H1 (cell line): ENCODE measurements around the gene IFNW1. TPM values are rescaled to one million over a fixed set of nuclear protein-coding genes. Genes with fewer than 3 reads are reported as not detected.
"Not testable (repeated sequence)": the region's sequence is repeated elsewhere in the genome, so short reads cannot be mapped to it uniquely, and the experiment has no call there.

Source experiments
- CTCF ChIA-PET: fragments of 300-600 bp; sonication (Branson Sonifier 250); formaldehyde crosslinking; loops from one replicate; lab custom pipeline; 2021; ENCODE audit not compliant: partially characterized antibody; lab: Charles Lee
- POLR2A ChIA-PET: fragments of 300-600 bp; sonication (Branson Sonifier 250); formaldehyde crosslinking; loops from one replicate; lab custom pipeline; 2021; ENCODE audit warnings: inconsistent platforms; ENCODE audit not compliant: partially characterized antibody; lab: Charles Lee
- DNase-seq, 2 experiments: peaks; one replicate each; pipeline versions ENCODE4 v3.0.0 to v3.0.0-alpha.2; 2010 to 2022; ENCODE audit warnings: low spot score in 2 of 2, low read depth in 1 of 2, mixed read lengths in 1 of 2
- FAIRE-seq: peaks from 2 replicates; lab custom pipeline; 2011; peaks lifted over from hg19 to GRCh38; lab: Jason Lieb, UNC
- H2AFZ ChIP-seq: 2 replicates; pipeline ENCODE4 v1.8.1; 2012; ENCODE audit warnings: low read length, inconsistent platforms
- H2AK5ac ChIP-seq: 2 replicates; pipeline ENCODE4 v1.6.1; 2013; ENCODE audit warnings: low read depth, low read length
- H2BK120ac ChIP-seq: replicated peaks from 2 replicates; pipeline ENCODE3; 2013; ENCODE audit warnings: low read depth, low read length, inconsistent platforms
- H2BK12ac ChIP-seq: 2 replicates; pipeline ENCODE4 v1.6.1; 2013; ENCODE audit warnings: low read depth, low read length
- H2BK15ac ChIP-seq: 2 replicates; pipeline ENCODE4 v1.6.1; 2013; ENCODE audit warnings: low read length
- H2BK20ac ChIP-seq: 2 replicates; pipeline ENCODE4 v1.6.1; 2013; ENCODE audit warnings: low read length
- H2BK5ac ChIP-seq: 2 replicates; pipeline ENCODE4 v1.6.1; 2013; ENCODE audit warnings: low read depth, low read length
- H3K14ac ChIP-seq: 2 replicates; pipeline ENCODE4 v1.6.1; 2013; ENCODE audit warnings: inconsistent platforms; ENCODE audit not compliant: insufficient read length
- H3K18ac ChIP-seq: 2 replicates; pipeline ENCODE4 v1.6.1; 2013; ENCODE audit warnings: low read length; ENCODE audit errors: extremely low read depth
- H3K23ac ChIP-seq: 2 replicates; pipeline ENCODE4 v1.6.1; 2013; ENCODE audit warnings: inconsistent platforms; ENCODE audit not compliant: insufficient read length
- H3K23me2 ChIP-seq: 2 replicates; pipeline ENCODE4 v1.6.1; 2013; ENCODE audit warnings: low read depth, low read length
- H3K27ac ChIP-seq: 2 replicates; pipeline ENCODE4 v1.6.1; 2011; ENCODE audit warnings: low read depth, low read length, inconsistent platforms
- H3K27me3 ChIP-seq, 4 experiments: replicated peaks in 1 of 4; 1 replicate in 1 of 4; 2 replicates in 3 of 4; pipeline versions ENCODE4 v1.6.1 to v1.8.1; 2011 to 2013; ENCODE audit warnings: low read length in 3 of 4, mild to moderate bottlenecking in 3 of 4, inconsistent platforms in 2 of 4, mixed read lengths in 2 of 4, moderate library complexity in 1 of 4; ENCODE audit not compliant: control insufficient read depth in 3 of 4, insufficient read depth in 3 of 4; ENCODE audit errors: extremely low read depth in 1 of 4
- H3K36me3 ChIP-seq, 4 experiments: 2 replicates each; pipeline versions ENCODE4 v1.6.1 to v1.8.1; 2011 to 2013; ENCODE audit warnings: mild to moderate bottlenecking in 4 of 4, low read length in 3 of 4, moderate library complexity in 2 of 4, control low read depth in 1 of 4, inconsistent platforms in 1 of 4; ENCODE audit not compliant: insufficient read depth in 4 of 4, control insufficient read depth in 2 of 4
- H3K4ac ChIP-seq: replicated peaks from 2 replicates; pipeline ENCODE3; 2013; ENCODE audit warnings: low read length, low read depth, mixed read lengths, inconsistent platforms; ENCODE audit not compliant: insufficient read length
- H3K4me1 ChIP-seq, 4 experiments: replicated peaks in 1 of 4; 1 replicate in 1 of 4; 2 replicates in 3 of 4; pipeline versions ENCODE4 v1.6.1 to v1.8.1; 2011 to 2013; ENCODE audit warnings: low read length in 3 of 4, inconsistent platforms in 2 of 4, mixed read lengths in 1 of 4; ENCODE audit not compliant: insufficient read depth in 4 of 4, control insufficient read depth in 3 of 4
- H3K4me2 ChIP-seq, 2 experiments: 2 replicates each; pipeline versions ENCODE4 v1.6.1 to v1.8.1; 2011 to 2013; ENCODE audit warnings: low read depth in 2 of 2, low read length in 2 of 2, control low read depth in 1 of 2, inconsistent platforms in 1 of 2, mild to moderate bottlenecking in 1 of 2; ENCODE audit not compliant: insufficient read depth in 1 of 2
- H3K4me3 ChIP-seq, 4 experiments: fragments of 200-600, 300-600 bp in 1 of 4; sonication (generic), shearing (Covaris generic), sonication (Bioruptor Twin) in 1 of 4; 2 replicates each; pipeline versions ENCODE4 v1.5.1 to v1.8.1; 2011 to 2016; ENCODE audit warnings: low read length in 4 of 4, low read depth in 3 of 4, control low read depth in 2 of 4, inconsistent platforms in 2 of 4, mild to moderate bottlenecking in 2 of 4, mixed read lengths in 1 of 4, moderate library complexity in 1 of 4; ENCODE audit not compliant: insufficient read depth in 2 of 4; ENCODE audit errors: extremely low read depth in 1 of 4
- H3K56ac ChIP-seq: replicated peaks from 2 replicates; pipeline ENCODE3; 2013; ENCODE audit warnings: low read depth, mild to moderate bottlenecking, mixed read lengths, low read length, inconsistent platforms; ENCODE audit not compliant: insufficient read length
- H3K79me1 ChIP-seq: 2 replicates; pipeline ENCODE4 v1.6.1; 2013; ENCODE audit warnings: low read depth, low read length, control low read depth
- H3K79me2 ChIP-seq, 2 experiments: 2 replicates each; pipeline versions ENCODE4 v1.6.1 to v1.8.1; 2012 to 2013; ENCODE audit warnings: low read length in 2 of 2, mild to moderate bottlenecking in 2 of 2, inconsistent platforms in 1 of 2; ENCODE audit not compliant: insufficient read depth in 2 of 2, control insufficient read depth in 1 of 2
- H3K9ac ChIP-seq, 4 experiments: replicated peaks in 1 of 4; 1 replicate in 1 of 4; 2 replicates in 3 of 4; pipeline versions ENCODE4 v1.6.1 to v1.8.1; 2011 to 2013; ENCODE audit warnings: low read depth in 3 of 4, low read length in 3 of 4, control low read depth in 2 of 4, mild to moderate bottlenecking in 2 of 4, moderate library complexity in 2 of 4, inconsistent platforms in 1 of 4; ENCODE audit errors: extremely low read depth in 1 of 4
- H3K9me3 ChIP-seq, 2 experiments: 2 replicates each; pipeline versions ENCODE4 v1.6.1 to v1.8.1; 2012 to 2013; ENCODE audit warnings: mild to moderate bottlenecking in 2 of 2, moderate library complexity in 2 of 2, control low read depth in 1 of 2, inconsistent platforms in 1 of 2, low read depth in 1 of 2, low read length in 1 of 2, mixed read lengths in 1 of 2; ENCODE audit not compliant: insufficient read depth in 2 of 2
- H4K20me1 ChIP-seq, 2 experiments: replicated peaks in 1 of 2; 2 replicates each; pipeline versions ENCODE3 to v1.8.1; 2011 to 2013; ENCODE audit warnings: inconsistent platforms in 2 of 2, low read length in 2 of 2, mild to moderate bottlenecking in 1 of 2; ENCODE audit not compliant: insufficient read depth in 2 of 2, control insufficient read depth in 1 of 2
- H4K5ac ChIP-seq: 2 replicates; pipeline ENCODE4 v1.6.1; 2013; ENCODE audit warnings: low read length, low read depth, mixed read lengths, inconsistent platforms; ENCODE audit not compliant: insufficient read length
- H4K8ac ChIP-seq: 2 replicates; pipeline ENCODE4 v1.8.0; 2013; ENCODE audit warnings: mild to moderate bottlenecking, moderate library complexity, low read length, inconsistent platforms; ENCODE audit not compliant: insufficient read depth; ENCODE audit errors: extremely low read depth
- H4K91ac ChIP-seq: replicated peaks from 2 replicates; pipeline ENCODE3; 2013; ENCODE audit warnings: low read length, mixed read lengths, inconsistent platforms; ENCODE audit not compliant: insufficient read length
- polyA plus RNA-seq, 7 experiments: library from polyadenylated mRNA; depleted of rRNA in 3 of 7; stranded (reverse) in 5 of 7; unstranded in 2 of 7; fragments of >200 nt in 5 of 7; fragments of 200-250 nt in 2 of 7; gene quantifications; 1 replicate in 5 of 7; 2 replicates in 1 of 7; 4 replicates in 1 of 7; pipeline versions ENCODE4 v1.2.1 to v1.2.3, GENCODE V29; 2011 to 2013; ENCODE audit warnings: missing spikeins in 2 of 7, mixed read lengths in 2 of 7
- total RNA-seq: library from RNA; stranded (reverse); fragmentation: NEBNext Ultra II Directional; extraction: Animal tissue kit (Norgen Biotek cat#: 25700); gene quantifications from 2 replicates; pipeline ENCODE4 v1.2.1, GENCODE V29; 2021

Gene IFNW1
- total and polyA plus RNA-seq, 2 of the 8 experiments (the other 6 are each of a cell fraction or from before 2014, with no cell fraction given), result not detected

- CTCF ChIA-PET, H3K23me2 ChIP-seq, H3K9ac ChIP-seq, H3K79me2 ChIP-seq, H2AK5ac ChIP-seq, H4K8ac ChIP-seq, DNase-seq, H3K9me3 ChIP-seq, H3K4ac ChIP-seq, FAIRE-seq, H2BK20ac ChIP-seq, H2AFZ ChIP-seq, H3K14ac ChIP-seq, H3K36me3 ChIP-seq, H2BK12ac ChIP-seq, H3K4me3 ChIP-seq, H2BK5ac ChIP-seq, H4K91ac ChIP-seq, H3K79me1 ChIP-seq, H3K27ac ChIP-seq, H3K4me1 ChIP-seq, H2BK120ac ChIP-seq, H3K27me3 ChIP-seq, H2BK15ac ChIP-seq, H4K20me1 ChIP-seq, H3K56ac ChIP-seq, H3K18ac ChIP-seq, POLR2A ChIA-PET, H4K5ac ChIP-seq, H3K23ac ChIP-seq, H3K4me2 ChIP-seq: not testable (repeated sequence)
Measured at GRCh38 chr9:21128186-21128585, 13.4 kb downstream of the IFNW1 start.
